ENCODE measurements around the gene GOLT1A.

The GOLT1A gene

GRCh38 chr1:204157962-204158361, 55.8 kb downstream of the GOLT1A start:
- TF ChIP-seq POLR2AphosphoS5 (IDR thresholded peaks at IDR 0.05; ENCODE audit: low read depth, low read length), result no peak
- TF ChIP-seq SIN3A (IDR thresholded peaks at IDR 0.05; ENCODE audit: borderline replicate concordance, insufficient read depth, low read length), result no peak
- no peak for TF ChIP-seq TAF1 (IDR thresholded peaks at IDR 0.05; ENCODE audit: borderline replicate concordance, insufficient read depth, low read length)
- TF ChIP-seq FOXP2 (optimal IDR thresholded peaks at IDR 0.05; ENCODE audit: borderline replicate concordance, extremely low read depth, extremely low read length, insufficient read depth), result no peak
- TF ChIP-seq, protein P1, sequence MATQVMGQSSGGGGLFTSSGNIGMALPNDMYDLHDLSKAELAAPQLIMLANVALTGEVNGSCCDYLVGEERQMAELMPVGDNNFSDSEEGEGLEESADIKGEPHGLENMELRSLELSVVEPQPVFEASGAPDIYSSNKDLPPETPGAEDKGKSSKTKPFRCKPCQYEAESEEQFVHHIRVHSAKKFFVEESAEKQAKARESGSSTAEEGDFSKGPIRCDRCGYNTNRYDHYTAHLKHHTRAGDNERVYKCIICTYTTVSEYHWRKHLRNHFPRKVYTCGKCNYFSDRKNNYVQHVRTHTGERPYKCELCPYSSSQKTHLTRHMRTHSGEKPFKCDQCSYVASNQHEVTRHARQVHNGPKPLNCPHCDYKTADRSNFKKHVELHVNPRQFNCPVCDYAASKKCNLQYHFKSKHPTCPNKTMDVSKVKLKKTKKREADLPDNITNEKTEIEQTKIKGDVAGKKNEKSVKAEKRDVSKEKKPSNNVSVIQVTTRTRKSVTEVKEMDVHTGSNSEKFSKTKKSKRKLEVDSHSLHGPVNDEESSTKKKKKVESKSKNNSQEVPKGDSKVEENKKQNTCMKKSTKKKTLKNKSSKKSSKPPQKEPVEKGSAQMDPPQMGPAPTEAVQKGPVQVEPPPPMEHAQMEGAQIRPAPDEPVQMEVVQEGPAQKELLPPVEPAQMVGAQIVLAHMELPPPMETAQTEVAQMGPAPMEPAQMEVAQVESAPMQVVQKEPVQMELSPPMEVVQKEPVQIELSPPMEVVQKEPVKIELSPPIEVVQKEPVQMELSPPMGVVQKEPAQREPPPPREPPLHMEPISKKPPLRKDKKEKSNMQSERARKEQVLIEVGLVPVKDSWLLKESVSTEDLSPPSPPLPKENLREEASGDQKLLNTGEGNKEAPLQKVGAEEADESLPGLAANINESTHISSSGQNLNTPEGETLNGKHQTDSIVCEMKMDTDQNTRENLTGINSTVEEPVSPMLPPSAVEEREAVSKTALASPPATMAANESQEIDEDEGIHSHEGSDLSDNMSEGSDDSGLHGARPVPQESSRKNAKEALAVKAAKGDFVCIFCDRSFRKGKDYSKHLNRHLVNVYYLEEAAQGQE (IDR thresholded peaks at IDR 0.05; ENCODE audit: insufficient read depth in 1 of 2, low read depth in 2 of 2, low read length in 2 of 2), result no peak

DNA sequence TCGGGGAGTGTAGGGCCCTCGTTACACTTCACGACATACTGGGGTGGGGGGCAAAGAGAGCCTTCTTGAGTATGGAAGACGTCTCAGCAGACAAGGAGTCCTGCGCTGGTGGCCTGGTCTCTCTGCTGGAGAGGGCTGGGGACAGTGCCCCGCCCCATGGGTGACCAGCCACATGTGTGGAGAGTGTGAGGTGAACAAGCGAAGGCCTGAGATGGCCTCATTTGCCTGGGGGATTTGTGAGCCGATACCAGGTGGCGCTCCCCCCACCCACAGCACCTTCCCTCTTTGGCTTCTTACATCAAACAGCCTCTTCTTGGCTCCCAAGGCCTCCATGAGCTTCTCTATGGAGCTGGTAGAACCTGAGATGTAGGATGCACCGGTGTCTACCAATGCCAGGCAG, 57.9 kb downstream of the GOLT1A start:
- no peak for TF ChIP-seq FOXP2 (optimal IDR thresholded peaks at IDR 0.05; ENCODE audit: borderline replicate concordance, extremely low read depth, extremely low read length, insufficient read depth)
- TF ChIP-seq TAF1 (IDR thresholded peaks at IDR 0.05; ENCODE audit: borderline replicate concordance, insufficient read depth, low read length), result no peak
- TF ChIP-seq, protein P1 (IDR thresholded peaks at IDR 0.05; ENCODE audit: insufficient read depth in 1 of 2, low read depth in 2 of 2, low read length in 2 of 2), result no peak
- TF ChIP-seq POLR2AphosphoS5 (IDR thresholded peaks at IDR 0.05; ENCODE audit: low read depth, low read length), result no peak
- no peak for TF ChIP-seq SIN3A (IDR thresholded peaks at IDR 0.05; ENCODE audit: borderline replicate concordance, insufficient read depth, low read length)

DNA sequence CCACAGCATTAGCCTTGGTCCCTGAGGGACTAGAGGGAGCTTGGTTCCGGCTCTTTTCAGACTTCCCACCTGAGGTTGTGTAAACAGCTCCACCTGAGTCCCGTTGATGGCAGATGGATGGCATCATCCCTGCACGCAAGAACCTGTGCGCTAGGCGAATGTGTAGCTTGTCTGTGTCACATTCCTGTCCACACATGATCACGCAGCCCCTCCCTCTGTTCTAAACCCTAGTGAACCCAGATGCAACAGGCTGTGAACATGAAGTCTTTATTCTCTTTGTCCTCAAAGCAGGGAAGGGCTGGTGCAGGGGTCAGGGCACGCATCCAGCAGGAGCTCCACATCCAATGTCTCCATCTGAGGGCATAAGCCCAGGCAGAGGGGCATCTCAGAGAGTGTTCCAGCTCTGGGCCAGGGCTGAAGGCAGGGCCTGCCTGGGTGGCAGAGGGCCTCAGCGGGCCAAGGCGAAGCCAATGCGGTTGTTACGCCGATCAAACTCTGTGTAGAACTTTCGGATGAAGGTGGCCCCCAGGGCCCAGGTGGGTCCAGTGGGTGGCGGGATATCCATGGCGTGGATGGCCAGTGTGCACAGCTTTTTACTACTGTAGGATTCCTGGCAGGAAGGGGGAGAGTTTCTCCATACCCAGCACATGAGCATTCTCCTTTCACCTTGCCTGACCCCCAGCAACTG, 59.1 kb downstream of the GOLT1A start:
- TF ChIP-seq SIN3A (IDR thresholded peaks at IDR 0.05; ENCODE audit: borderline replicate concordance, insufficient read depth, low read length) (no peak), POLR2AphosphoS5 (IDR thresholded peaks at IDR 0.05; ENCODE audit: low read depth, low read length) (no peak), FOXP2 (optimal IDR thresholded peaks at IDR 0.05; ENCODE audit: borderline replicate concordance, extremely low read depth, extremely low read length, insufficient read depth) (no peak), TAF1 (IDR thresholded peaks at IDR 0.05; ENCODE audit: borderline replicate concordance, insufficient read depth, low read length) (no peak)
- TF ChIP-seq, protein P1 (IDR thresholded peaks at IDR 0.05; ENCODE audit: insufficient read depth in 1 of 2, low read depth in 2 of 2, low read length in 2 of 2), result no peak

GRCh38 chr1:204153667-204154066, 60.1 kb downstream of the GOLT1A start:
- no peak for TF ChIP-seq POLR2AphosphoS5 (IDR thresholded peaks at IDR 0.05; ENCODE audit: low read depth, low read length)
- no peak for TF ChIP-seq TAF1 (IDR thresholded peaks at IDR 0.05; ENCODE audit: borderline replicate concordance, insufficient read depth, low read length)
- TF ChIP-seq FOXP2 (optimal IDR thresholded peaks at IDR 0.05; ENCODE audit: borderline replicate concordance, extremely low read depth, extremely low read length, insufficient read depth), result no peak
- no peak for TF ChIP-seq SIN3A (IDR thresholded peaks at IDR 0.05; ENCODE audit: borderline replicate concordance, insufficient read depth, low read length)
- TF ChIP-seq, protein P1 (IDR thresholded peaks at IDR 0.05; ENCODE audit: insufficient read depth in 1 of 2, low read depth in 2 of 2, low read length in 2 of 2), result no peak

All from PFSK-1 (cell line).